MCF 10A (cell line): ENCODE measurements around the gene LOXL3. TPM values are rescaled to one million over a fixed set of nuclear protein-coding genes. Genes with fewer than 3 reads are reported as not detected.

Experiments
- BruUV-seq: library from RNA; stranded (reverse); fragments of 400-500 nt; replicated peaks from 2 replicates; lab custom pipeline; 2021; lab: Mats Ljungman, UMichigan
- CTCF ChIA-PET: fragments of 300-600 bp; sonication (Branson Sonifier 250); formaldehyde crosslinking; extraction: SDS; loops from one replicate; lab custom pipeline; 2021; ENCODE audit warnings: antibody characterized with exemption, inconsistent platforms; lab: Yijun Ruan, JAX
- POLR2A ChIA-PET: fragments of 300-600, 350-650 bp; sonication (Branson Sonifier 250); formaldehyde crosslinking; extraction: SDS; loops from one replicate; lab custom pipeline; 2020; ENCODE audit warnings: antibody characterized with exemption, inconsistent platforms; lab: Yijun Ruan, JAX
- DNase-seq: peaks from one replicate; pipeline ENCODE4 v3.0.0-alpha.2; 2018; ENCODE audit not compliant: unreplicated experiment
- H3K27ac Mint-ChIP-seq: one replicate; pipeline ENCODE4 v1.8.0; 2022; ENCODE audit warnings: mild to moderate bottlenecking, low read depth, mixed read lengths; ENCODE audit not compliant: unreplicated experiment
- H3K27me3 Mint-ChIP-seq: one replicate; pipeline ENCODE4 v1.8.0; 2022; ENCODE audit warnings: mixed read lengths; ENCODE audit not compliant: insufficient read depth, unreplicated experiment
- H3K36me3 Mint-ChIP-seq: one replicate; pipeline ENCODE4 v1.8.0; 2022; ENCODE audit warnings: mild to moderate bottlenecking, moderate library complexity, mixed read lengths; ENCODE audit not compliant: insufficient read depth, unreplicated experiment
- H3K4me1 Mint-ChIP-seq: one replicate; pipeline ENCODE4 v1.8.0; 2022; ENCODE audit warnings: mixed read lengths; ENCODE audit not compliant: insufficient read depth, unreplicated experiment
- H3K4me3 Mint-ChIP-seq: one replicate; pipeline ENCODE4 v1.8.0; 2022; ENCODE audit warnings: mild to moderate bottlenecking, moderate library complexity, mixed read lengths; ENCODE audit not compliant: unreplicated experiment
- H3K9me3 Mint-ChIP-seq: one replicate; pipeline ENCODE4 v1.8.0; 2022; ENCODE audit warnings: mixed read lengths; ENCODE audit not compliant: unreplicated experiment
- CTCF ChIP-seq: fragments of 200-600 bp; IDR thresholded peaks from one replicate; pipeline ENCODE4 v1.8.0; 2022; ENCODE audit warnings: antibody characterized with exemption, mild to moderate bottlenecking; ENCODE audit not compliant: unreplicated experiment
- intact Hi-C: fragments of 100-400 bp; cut with micrococcal nuclease; formaldehyde crosslinking; loops from 2 replicates; pipeline ENCODE4 v1.14.1; 2022
- total RNA-seq: library from RNA; stranded (reverse); gene quantifications from 2 replicates; pipeline ENCODE4 v1.2.3, GENCODE V29; 2022

Gene LOXL3
- total RNA-seq, 1 experiment from 2014 or later, result 0.93 TPM

DNA sequence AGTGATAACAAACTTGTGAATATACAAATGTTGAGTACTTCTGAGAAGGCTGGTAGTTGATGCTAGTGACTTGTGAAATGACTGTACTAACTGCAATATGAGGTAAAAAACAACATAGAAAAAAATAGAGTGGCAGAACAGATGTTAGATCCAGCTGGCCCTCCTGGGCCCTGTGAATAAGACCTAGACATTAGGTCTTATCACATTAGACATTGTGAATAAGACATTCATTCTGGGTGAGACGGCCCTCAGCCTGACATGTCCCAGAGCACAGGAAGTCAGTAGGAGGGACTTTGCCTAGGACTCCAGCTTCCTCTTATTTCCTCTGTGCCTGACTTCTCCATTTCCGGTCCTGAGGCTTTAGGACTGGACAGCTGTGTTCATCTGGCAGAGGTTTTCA lies 23.7 kb upstream of the LOXL3 start:
- DNase-seq, result no peak
- Mint-ChIP-seq H3K9me3 (no peaks in the 10 kb centered on the region), H3K36me3 (no peaks in the 10 kb centered on the region), H3K27ac (no peak overlapping the region), H3K4me3 (no peak overlapping the region), H3K27me3 (no peaks in the 10 kb centered on the region), H3K4me1 (peaks cover 18% of the 10 kb centered on the region)
- intact Hi-C loops, result no loop called here
- ChIA-PET CTCF (interaction anchor here (0.6 to 15.5 kb wide), 8 partner anchors 10 to 430 kb away, joined by 3 to 203 read pairs (median 7); partner anchors contain the start of genes CCDC142, HTRA2 and TTC31), POLR2A (interaction anchor here (1.5 kb wide), 1 partner anchor 48 kb away, joined by 8 read pairs; the partner anchor contains the start of genes AUP1 and HTRA2)
- TF ChIP-seq CTCF, result no peak
- no TSS peak for BruUV-seq

DNA sequence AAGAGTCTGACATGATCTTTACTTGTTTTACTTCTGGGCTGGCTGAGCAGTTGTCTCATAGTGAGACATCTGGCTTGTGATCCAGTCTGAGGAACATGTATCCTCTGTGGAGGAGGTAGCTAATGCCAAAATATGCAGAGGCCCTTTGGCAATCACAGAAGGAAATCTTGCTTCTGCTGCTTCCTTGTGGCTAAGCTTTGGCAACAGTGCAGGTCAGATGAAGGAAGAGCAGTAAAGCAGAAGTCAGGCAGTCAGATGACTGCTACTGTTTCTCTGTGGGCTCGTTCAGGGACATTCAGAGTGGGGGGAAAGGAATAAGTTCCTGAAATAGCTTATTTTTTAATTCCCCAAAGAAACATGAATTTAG lies 23.1 kb upstream of the LOXL3 start:
- intact Hi-C loops, result no loop called here
- peak; percentile 35 for DNase-seq
- Mint-ChIP-seq H3K36me3 (no peaks in the 10 kb centered on the region), H3K9me3 (no peaks in the 10 kb centered on the region), H3K4me3 (no peak overlapping the region), H3K27ac (no peak overlapping the region), H3K4me1 (peaks cover 18% of the 10 kb centered on the region), H3K27me3 (no peaks in the 10 kb centered on the region)
- CTCF ChIA-PET, result interaction anchor here (0.6 to 15.5 kb wide), 8 partner anchors 10 to 429 kb away, joined by 3 to 203 read pairs (median 6); partner anchors contain the start of genes CCDC142, HTRA2 and TTC31
- POLR2A ChIA-PET, result interaction anchor here (1.0 to 1.5 kb wide), 4 partner anchors 8 to 70 kb away, joined by 3 to 8 read pairs (median 6); partner anchors contain the start of genes AUP1 and HTRA2
- no peak for TF ChIP-seq CTCF
- no TSS peak for BruUV-seq

GRCh38 chr2:74576211-74576862 lies 22.6 kb upstream of the LOXL3 start:
- no peak for TF ChIP-seq CTCF
- CTCF ChIA-PET, result interaction anchor here (0.5 to 15.5 kb wide), 9 partner anchors 10 to 138 kb away, joined by 3 to 203 read pairs (median 4); partner anchors contain the start of genes CCDC142, HTRA2 and TTC31
- BruUV-seq, result no TSS peak
- no peak overlapping the region for H3K4me3 Mint-ChIP-seq
- H3K27me3 Mint-ChIP-seq, result no peaks in the 10 kb centered on the region
- POLR2A ChIA-PET, result interaction anchor here (1.0 to 1.8 kb wide), 5 partner anchors 8 to 70 kb away, joined by 3 to 8 read pairs (median 6); partner anchors contain the start of genes AUP1 and HTRA2
- no peaks in the 10 kb centered on the region for H3K9me3 Mint-ChIP-seq
- no peaks in the 10 kb centered on the region for H3K36me3 Mint-ChIP-seq
- no peak for DNase-seq
- H3K4me1 Mint-ChIP-seq, result peaks cover 18% of the 10 kb centered on the region
- intact Hi-C loops, result no loop called here
- H3K27ac Mint-ChIP-seq, result no peak overlapping the region

GRCh38 chr2:74575320-74575719 lies 21.6 kb upstream of the LOXL3 start:
- H3K36me3 Mint-ChIP-seq, result no peaks in the 10 kb centered on the region
- H3K27me3 Mint-ChIP-seq, result no peaks in the 10 kb centered on the region
- no peak for TF ChIP-seq CTCF
- intact Hi-C loops, result no loop called here
- CTCF ChIA-PET, result interaction anchor here (0.5 to 15.5 kb wide), 6 partner anchors 11 to 831 kb away, joined by 3 to 203 read pairs (median 10); partner anchors contain the start of genes CCDC142, HTRA2 and TTC31
- no peak overlapping the region for H3K27ac Mint-ChIP-seq
- BruUV-seq, result no TSS peak
- POLR2A ChIA-PET, result interaction anchor here (0.7 to 1.8 kb wide), 3 partner anchors 11 to 117 kb away, joined by 4 to 6 read pairs (median 5); partner anchors contain the start of gene WBP1
- H3K9me3 Mint-ChIP-seq, result no peaks in the 10 kb centered on the region
- no peak for DNase-seq
- no peak overlapping the region for H3K4me3 Mint-ChIP-seq
- peaks cover 18% of the 10 kb centered on the region for H3K4me1 Mint-ChIP-seq
